Heart left ventricle (tissue), 16 donors: ENCODE measurements around the gene NPTXR. TPM values are rescaled to one million over a fixed set of nuclear protein-coding genes. Genes with fewer than 3 reads are reported as not detected.

ENCODE experiments used
- ATAC-seq, 4 donors: fragments of 200-7000 bp; cut with Tn5 transposase; one replicate each; pipeline ENCODE4 v1.9.1; 2020 to 2022; ENCODE audit warnings: moderate library complexity in 4 of 4, mild to moderate bottlenecking in 3 of 4, moderate number of reproducible peaks in 1 of 4
- DNase-seq, 5 donors: peaks; one replicate each; pipeline ENCODE4 v3.0.0-alpha.2; 2020
- H3K27ac ChIP-seq, 12 donors: fragments of 200-600 bp; sonication (generic) in 4 of 12; one replicate each; pipeline versions ENCODE4 v1.5.0 to v1.8.0; 2016 to 2022; ENCODE audit warnings: mild to moderate bottlenecking in 2 of 12
- H3K27me3 ChIP-seq, 9 donors: fragments of 200-600 bp; sonication (generic) in 2 of 9; one replicate each; pipeline versions ENCODE4 v1.5.1 to v1.8.0; 2016 to 2022; ENCODE audit warnings: mild to moderate bottlenecking in 3 of 9
- H3K36me3 ChIP-seq, 9 donors: fragments of 200-600 bp; sonication (generic) in 2 of 9; one replicate each; pipeline versions ENCODE4 v1.5.0 to v1.8.0; 2018 to 2022; ENCODE audit warnings: mild to moderate bottlenecking in 2 of 9
- H3K4me1 ChIP-seq, 12 donors: fragments of 200-600 bp; sonication (generic) in 4 of 12; one replicate each; pipeline versions ENCODE4 v1.5.0 to v1.8.0; 2016 to 2022; ENCODE audit warnings: mild to moderate bottlenecking in 3 of 12
- H3K4me3 ChIP-seq, 12 donors: fragments of 200-600 bp; sonication (generic) in 4 of 12; one replicate each; pipeline versions ENCODE4 v1.5.0 to v1.8.0; 2017 to 2022; ENCODE audit warnings: mild to moderate bottlenecking in 9 of 12, moderate library complexity in 4 of 12
- H3K9me3 ChIP-seq, 12 donors: fragments of 200-600 bp; sonication (generic) in 4 of 12; one replicate each; pipeline versions ENCODE4 v1.5.0 to v1.8.0; 2016 to 2022; ENCODE audit warnings: mild to moderate bottlenecking in 1 of 12
- POLR2A ChIP-seq, 2 donors: fragments of 450-650 bp; IDR thresholded peaks; one replicate each; pipeline ENCODE4 v1.6.1; 2017; ENCODE audit warnings: antibody characterized with exemption in 2 of 2, mild to moderate bottlenecking in 2 of 2, moderate library complexity in 2 of 2
- WGBS, 4 donors: extraction: QIAGEN DNeasy Blood & Tissue Kit in 2 of 4; methylation state at CpG; one replicate each; pipeline versions ENCODE4 v1.1.5 to v1.1.7; 2013 to 2018; 5-methylcytosine and 5-hydroxymethylcytosine counted together
- intact Hi-C, 10 donors: fragments of 100-400 bp; cut with DNase I; formaldehyde crosslinking; loops; one replicate each; pipeline versions ENCODE4 v1.11.1 to v1.14.2; 2022
- polyA plus RNA-seq, 2 donors: library from polyadenylated mRNA; stranded (reverse); fragments of 200-250 nt; gene quantifications; one replicate each; pipeline ENCODE4 v1.2.3, GENCODE V29; 2013
- total RNA-seq, 9 donors: library from RNA; depleted of rRNA in 2 of 9; stranded (reverse); fragments of >200 nt in 2 of 9; fragmentation: NEBNext Ultra II Directional in 3 of 9; extraction: Animal tissue kit (Norgen Biotek cat#: 25700) in 3 of 9; gene quantifications; one replicate each; pipeline versions ENCODE4 v1.1.0 to v1.2.4, GENCODE V29; 2016 to 2023
- TF ChIP-seq, protein P1 (sequence below), 12 donors: fragments of 200-600 bp; sonication (generic) in 4 of 12; IDR thresholded peaks; one replicate each; pipeline versions ENCODE4 v1.5.0 to v1.8.0; 2018 to 2022; ENCODE audit warnings: antibody characterized with exemption in 12 of 12, mild to moderate bottlenecking in 5 of 12
- donor health status: ischemic (EF 13 %, LVEDD 7.1; RV severe dilation, severe dysfunction).
- donor health status: healthy with polysubstance abuse.
- donor health status: DM: no; HTN: yes; CAD: no.
- donor health status: DM: no; HTN: no; CAD: no.
- donor health status: ischemic (EF 25% LVEDD 6.9; RV normal size, moderate dysfunction).
- donor health status: ischemic (EF 25% LVEDD 5.7; RV mildly dilated, moderate dysfunction).
- donor health status: healthy.
- donor health status: DM: yes; HTN: yes; CAD: no.
- donor health status: ischemic (EF 35%, LVEDD 5.7; RV mildly dilated, moderate dysfunction).
- donor health status: nonischemic (EF 11% LVEDD 7.7; RV severe dilation, severe dysfunction).
- donor health status: DM: yes; HTN: yes; CAD: no.
- donor health status: PGD.
- donor health status: ischemic (EF 29% LVEDD 5.4; RV normal size, mild dysfunction).
- donor health status: nonischemic (EF 23%, LVEDD 6.1; RV moderate dilation, normal function).

NPTXR gene
- total and polyA plus RNA-seq, 11 donors, result 15.4 to 34.0 (median 19.1) TPM

DNA sequence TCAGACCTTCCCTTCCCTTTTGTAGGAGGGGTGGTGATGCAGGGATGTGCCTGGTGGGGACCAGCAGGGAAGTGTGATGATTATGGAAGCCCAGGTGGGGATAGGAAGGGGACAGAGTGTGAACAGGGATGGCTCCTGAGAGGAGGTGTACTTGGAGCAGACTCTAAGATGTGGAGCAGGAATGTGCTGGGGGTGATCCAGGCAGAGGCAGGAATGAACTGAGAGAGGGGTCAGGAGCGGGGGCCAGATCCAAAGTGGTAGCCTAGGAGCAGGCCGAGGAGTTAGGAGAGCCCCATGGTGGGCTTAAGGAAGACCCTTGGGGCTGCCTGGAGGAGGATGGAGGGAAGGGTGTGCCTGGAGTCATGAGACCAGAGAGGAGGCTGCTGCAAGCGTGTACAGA is 3.7 kb downstream of the NPTXR start:
- Histone ChIP-seq H3K4me1 (peaks cover 0 to 27% (median 9%) of the 10 kb centered on the region in 12 donors), H3K27me3 (peaks cover 0 to 38% (median 2%) of the 10 kb centered on the region in 9 donors), H3K4me3 (no peak overlapping the region), H3K36me3 (no peaks in the 10 kb centered on the region), H3K27ac (no peak overlapping the region), H3K9me3 (no peaks in the 10 kb centered on the region)
- WGBS, 4 donors, result 78 to 91% (median 84%) methylated on average over 3 of the region's 3 CpGs
- DNase-seq, result no peak
- no peak for ATAC-seq
- intact Hi-C loops, result loop anchor here in 6 of 10 donors (5.0 to 10.0 kb wide), 5 partner anchors 38 to 75 kb away; partner anchors contain the start of gene DNAL4 (in 1 of the 6)
- TF ChIP-seq, protein P1, sequence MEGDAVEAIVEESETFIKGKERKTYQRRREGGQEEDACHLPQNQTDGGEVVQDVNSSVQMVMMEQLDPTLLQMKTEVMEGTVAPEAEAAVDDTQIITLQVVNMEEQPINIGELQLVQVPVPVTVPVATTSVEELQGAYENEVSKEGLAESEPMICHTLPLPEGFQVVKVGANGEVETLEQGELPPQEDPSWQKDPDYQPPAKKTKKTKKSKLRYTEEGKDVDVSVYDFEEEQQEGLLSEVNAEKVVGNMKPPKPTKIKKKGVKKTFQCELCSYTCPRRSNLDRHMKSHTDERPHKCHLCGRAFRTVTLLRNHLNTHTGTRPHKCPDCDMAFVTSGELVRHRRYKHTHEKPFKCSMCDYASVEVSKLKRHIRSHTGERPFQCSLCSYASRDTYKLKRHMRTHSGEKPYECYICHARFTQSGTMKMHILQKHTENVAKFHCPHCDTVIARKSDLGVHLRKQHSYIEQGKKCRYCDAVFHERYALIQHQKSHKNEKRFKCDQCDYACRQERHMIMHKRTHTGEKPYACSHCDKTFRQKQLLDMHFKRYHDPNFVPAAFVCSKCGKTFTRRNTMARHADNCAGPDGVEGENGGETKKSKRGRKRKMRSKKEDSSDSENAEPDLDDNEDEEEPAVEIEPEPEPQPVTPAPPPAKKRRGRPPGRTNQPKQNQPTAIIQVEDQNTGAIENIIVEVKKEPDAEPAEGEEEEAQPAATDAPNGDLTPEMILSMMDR (IDR thresholded peaks at IDR 0.05), result no peak
- TF ChIP-seq POLR2A (IDR thresholded peaks at IDR 0.05), result no peak

DNA sequence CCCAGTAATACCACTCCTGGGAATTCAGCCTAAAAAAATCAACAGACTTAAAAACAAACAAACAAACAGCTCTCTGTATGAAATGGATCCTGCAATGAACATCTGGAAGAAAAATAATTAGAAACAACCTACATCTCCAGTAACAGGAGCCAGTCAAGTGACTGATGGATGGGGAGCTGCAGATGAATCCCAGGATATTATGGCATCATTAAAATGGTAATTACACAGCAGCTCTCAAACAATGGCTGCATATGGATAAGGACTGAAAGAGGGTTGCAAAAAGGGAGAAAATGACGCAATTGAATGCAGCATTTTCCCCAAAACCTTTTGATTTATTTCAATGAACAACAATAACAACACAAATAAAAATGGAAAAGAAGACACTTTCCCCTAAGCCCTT is 4.1 kb downstream of the NPTXR start:
- H3K27me3 ChIP-seq, result peaks cover 0 to 34% (median 2%) of the 10 kb centered on the region in 9 donors
- 92 to 100% (median 99%) methylated on average over 1 of the region's 1 CpG for WGBS, 4 donors
- no peak overlapping the region for H3K27ac ChIP-seq
- no peak for ATAC-seq
- intact Hi-C loops, result loop anchor here in 6 of 10 donors (5.0 to 10.0 kb wide), 5 partner anchors 37 to 75 kb away; partner anchors contain the start of gene DNAL4 (in 1 of the 6)
- no peaks in the 10 kb centered on the region for H3K36me3 ChIP-seq
- no peaks in the 10 kb centered on the region for H3K9me3 ChIP-seq
- H3K4me3 ChIP-seq, result no peak overlapping the region
- H3K4me1 ChIP-seq, result peaks cover 0 to 27% (median 9%) of the 10 kb centered on the region in 12 donors
- DNase-seq, result no peak
- TF ChIP-seq, protein P1 (IDR thresholded peaks at IDR 0.05), result no peak
- TF ChIP-seq POLR2A (IDR thresholded peaks at IDR 0.05), result no peak

DNA sequence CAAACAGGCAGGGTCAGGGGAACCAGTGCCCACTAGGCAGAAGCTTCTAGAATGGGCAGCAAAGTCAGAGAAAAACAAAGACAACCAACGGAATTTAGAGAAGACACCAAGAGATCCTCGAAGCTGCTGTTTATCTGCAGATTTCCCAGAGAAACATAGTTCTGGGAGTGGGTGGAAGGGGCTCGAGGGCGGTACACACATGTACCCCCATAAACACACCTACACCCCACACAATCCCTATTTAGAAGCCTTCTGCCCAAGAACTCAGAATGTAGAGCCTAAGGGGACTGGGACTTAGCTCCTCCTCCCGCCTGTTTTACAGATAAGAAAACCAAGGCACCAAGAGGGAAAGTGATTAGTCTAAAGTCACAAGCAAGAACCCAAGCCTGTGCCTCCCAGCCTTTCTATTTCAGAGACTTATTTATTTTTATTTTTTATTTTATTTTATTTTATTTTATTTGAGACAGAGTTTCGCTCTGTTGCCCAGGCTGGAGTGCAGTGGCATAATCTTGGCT is 6.4 kb downstream of the NPTXR start:
- intact Hi-C loops, result no loop called here
- Histone ChIP-seq H3K4me3 (no peak overlapping the region), H3K36me3 (no peaks in the 10 kb centered on the region), H3K27ac (no peak overlapping the region), H3K9me3 (no peaks in the 10 kb centered on the region), H3K27me3 (peaks cover 0 to 19% (median 2%) of the 10 kb centered on the region in 9 donors), H3K4me1 (peaks cover 0 to 13% (median 0%) of the 10 kb centered on the region in 12 donors)
- no peak for DNase-seq
- ATAC-seq, result no peak
- 82 to 92% (median 85%) methylated on average over 6 of the region's 6 CpGs for WGBS, 4 donors
- TF ChIP-seq POLR2A (IDR thresholded peaks at IDR 0.05), result no peak
- TF ChIP-seq, protein P1 (IDR thresholded peaks at IDR 0.05), result no peak

DNA sequence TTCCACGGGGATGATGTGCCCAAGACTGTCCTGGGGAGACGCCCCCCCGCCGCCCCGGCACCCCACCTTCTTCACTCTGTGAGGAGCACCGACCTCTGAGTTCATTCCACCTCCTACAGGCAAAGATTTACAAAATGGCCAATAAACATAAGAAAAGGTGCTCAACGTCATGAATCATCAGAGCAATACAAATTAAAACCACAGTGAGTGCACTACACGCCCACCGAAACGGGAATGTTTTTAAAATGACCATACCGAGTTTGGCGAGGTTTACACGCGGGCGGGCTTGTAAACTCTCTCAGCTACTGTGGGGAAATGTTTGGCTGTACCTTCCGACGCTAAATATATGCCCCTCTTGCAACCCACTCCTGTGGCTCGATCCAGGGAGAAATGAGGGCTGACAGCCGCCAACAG is 7.9 kb downstream of the NPTXR start:
- Histone ChIP-seq H3K27me3 (peaks cover 0 to 3% (median 0%) of the 10 kb centered on the region in 9 donors), H3K27ac (no peak overlapping the region), H3K9me3 (no peaks in the 10 kb centered on the region), H3K4me1 (no peaks in the 10 kb centered on the region), H3K36me3 (no peaks in the 10 kb centered on the region), H3K4me3 (no peak overlapping the region)
- WGBS, 4 donors, result 67 to 77% (median 71%) methylated on average over 19 of the region's 19 CpGs
- intact Hi-C loops, result no loop called here
- DNase-seq (no peak), ATAC-seq (no peak)
- TF ChIP-seq POLR2A (IDR thresholded peaks at IDR 0.05), result no peak
- TF ChIP-seq, protein P1 (IDR thresholded peaks at IDR 0.05), result no peak
